ENCODE measurements around the gene RSPH6A. TPM values are rescaled to one million over a fixed set of nuclear protein-coding genes. Genes with fewer than 3 reads are reported as not detected.

The RSPH6A gene
- total RNA-seq, 1 donor from 2014 or later, result 0.23 TPM

- no peaks in the 10 kb centered on the region for H3K4me1 Mint-ChIP-seq (ENCODE audit: low read depth)
- H3K4me3 Mint-ChIP-seq (ENCODE audit: low read depth), result no peak overlapping the region
- H3K9me3 Mint-ChIP-seq, result no peaks in the 10 kb centered on the region
- no peaks in the 10 kb centered on the region for H3K27me3 Mint-ChIP-seq (ENCODE audit: low read depth)
- intact Hi-C loops (cut with micrococcal nuclease), result no loop called here
- no peak overlapping the region for H3K27ac Mint-ChIP-seq
- DNase-seq (ENCODE audit: low spot score), result no peak
- H3K36me3 Mint-ChIP-seq (ENCODE audit: low read depth), result peaks cover 74% of the 10 kb centered on the region
These were observed 32.6 kb upstream of the RSPH6A start for GRCh38 chr19:45847663-45848062.

GRCh38 chr19:45842198-45842597 lies 27.1 kb upstream of the RSPH6A start:
- peaks cover 83% of the 10 kb centered on the region for H3K36me3 Mint-ChIP-seq (ENCODE audit: low read depth)
- H3K27me3 Mint-ChIP-seq (ENCODE audit: low read depth), result no peaks in the 10 kb centered on the region
- intact Hi-C loops (cut with micrococcal nuclease), result no loop called here
- DNase-seq (ENCODE audit: low spot score), result no peak
- H3K4me3 Mint-ChIP-seq (ENCODE audit: low read depth), result no peak overlapping the region
- H3K9me3 Mint-ChIP-seq, result no peaks in the 10 kb centered on the region
- no peaks in the 10 kb centered on the region for H3K4me1 Mint-ChIP-seq (ENCODE audit: low read depth)
- H3K27ac Mint-ChIP-seq, result no peak overlapping the region

- intact Hi-C loops (cut with micrococcal nuclease), result no loop called here
- Mint-ChIP-seq H3K9me3 (no peaks in the 10 kb centered on the region), H3K36me3 (ENCODE audit: low read depth) (peaks cover 77% of the 10 kb centered on the region), H3K4me1 (ENCODE audit: low read depth) (no peaks in the 10 kb centered on the region), H3K27ac (no peak overlapping the region), H3K27me3 (ENCODE audit: low read depth) (no peaks in the 10 kb centered on the region), H3K4me3 (ENCODE audit: low read depth) (no peak overlapping the region)
- no peak for DNase-seq (ENCODE audit: low spot score)
These were observed 19.9 kb upstream of the RSPH6A start for GRCh38 chr19:45834970-45835369.

DNA sequence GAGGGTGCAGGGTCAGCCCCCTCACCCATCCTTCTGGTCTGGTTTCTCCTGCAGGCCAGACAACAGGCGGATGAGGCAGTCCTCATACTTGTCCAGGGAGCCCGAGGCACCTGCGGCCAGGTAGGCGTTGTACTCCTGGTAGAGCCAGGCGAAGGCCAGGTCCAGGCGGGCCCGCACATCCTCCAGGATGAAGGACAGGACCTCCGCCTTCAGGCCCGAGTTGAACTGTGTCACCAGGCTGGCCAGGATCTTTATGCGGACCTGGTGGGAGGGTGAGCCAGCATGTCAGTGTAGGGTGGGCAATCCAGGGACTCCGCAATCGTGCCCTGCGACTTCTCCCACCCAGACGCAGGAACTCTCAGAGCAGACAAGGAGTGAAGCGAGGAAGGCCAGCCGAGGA lies 13.8 kb upstream of the RSPH6A start:
- Mint-ChIP-seq H3K4me1 (ENCODE audit: low read depth) (peaks cover 2% of the 10 kb centered on the region), H3K4me3 (ENCODE audit: low read depth) (no peak overlapping the region), H3K27me3 (ENCODE audit: low read depth) (no peaks in the 10 kb centered on the region), H3K27ac (no peak overlapping the region), H3K36me3 (ENCODE audit: low read depth) (peaks cover 77% of the 10 kb centered on the region), H3K9me3 (no peaks in the 10 kb centered on the region)
- intact Hi-C loops (cut with micrococcal nuclease), result no loop called here
- no peak for DNase-seq (ENCODE audit: low spot score)

GRCh38 chr19:45828523-45828922 lies 13.4 kb upstream of the RSPH6A start:
- H3K9me3 Mint-ChIP-seq, result no peaks in the 10 kb centered on the region
- peaks cover 2% of the 10 kb centered on the region for H3K4me1 Mint-ChIP-seq (ENCODE audit: low read depth)
- no peak overlapping the region for H3K27ac Mint-ChIP-seq
- intact Hi-C loops (cut with micrococcal nuclease), result no loop called here
- no peaks in the 10 kb centered on the region for H3K27me3 Mint-ChIP-seq (ENCODE audit: low read depth)
- DNase-seq (ENCODE audit: low spot score), result no peak
- H3K4me3 Mint-ChIP-seq (ENCODE audit: low read depth), result no peak overlapping the region
- peaks cover 75% of the 10 kb centered on the region for H3K36me3 Mint-ChIP-seq (ENCODE audit: low read depth)

DNA sequence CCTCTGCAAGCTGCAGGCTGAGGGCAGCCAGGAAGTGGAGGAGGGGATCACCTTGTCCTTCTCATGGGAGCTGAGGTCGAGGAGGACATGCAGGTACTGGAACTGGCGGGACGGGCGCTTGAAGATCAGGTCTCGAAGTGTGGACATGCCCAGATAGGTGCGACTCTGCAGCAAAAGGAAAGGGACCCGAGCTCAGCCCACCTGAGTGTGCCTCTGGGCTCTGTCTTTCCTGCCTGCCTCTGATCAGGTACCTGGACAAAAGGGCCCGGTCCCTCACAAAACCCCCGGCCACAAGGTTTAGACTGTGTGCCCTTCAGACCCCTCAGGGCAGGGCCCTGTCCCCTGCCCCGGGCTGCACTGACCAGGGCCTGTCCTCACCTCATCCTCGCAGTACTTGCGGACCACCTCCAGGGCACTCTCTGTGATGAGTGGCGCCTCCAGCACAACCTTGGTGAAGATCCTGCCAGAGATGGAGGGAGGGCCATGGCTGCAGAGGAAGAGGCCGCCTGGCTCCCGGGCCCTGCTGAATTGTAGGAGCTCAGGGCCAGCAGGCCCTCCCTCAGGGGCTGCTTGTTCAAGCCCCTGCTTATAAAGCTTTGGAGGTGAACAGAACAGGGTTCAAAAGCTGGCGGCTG lies 12.5 kb upstream of the RSPH6A start:
- intact Hi-C loops (cut with micrococcal nuclease), result no loop called here
- H3K27ac Mint-ChIP-seq, result no peak overlapping the region
- peaks cover 2% of the 10 kb centered on the region for H3K4me1 Mint-ChIP-seq (ENCODE audit: low read depth)
- no peaks in the 10 kb centered on the region for H3K9me3 Mint-ChIP-seq
- no peak for DNase-seq (ENCODE audit: low spot score)
- no peaks in the 10 kb centered on the region for H3K27me3 Mint-ChIP-seq (ENCODE audit: low read depth)
- peaks cover 74% of the 10 kb centered on the region for H3K36me3 Mint-ChIP-seq (ENCODE audit: low read depth)
- no peak overlapping the region for H3K4me3 Mint-ChIP-seq (ENCODE audit: low read depth)

DNA sequence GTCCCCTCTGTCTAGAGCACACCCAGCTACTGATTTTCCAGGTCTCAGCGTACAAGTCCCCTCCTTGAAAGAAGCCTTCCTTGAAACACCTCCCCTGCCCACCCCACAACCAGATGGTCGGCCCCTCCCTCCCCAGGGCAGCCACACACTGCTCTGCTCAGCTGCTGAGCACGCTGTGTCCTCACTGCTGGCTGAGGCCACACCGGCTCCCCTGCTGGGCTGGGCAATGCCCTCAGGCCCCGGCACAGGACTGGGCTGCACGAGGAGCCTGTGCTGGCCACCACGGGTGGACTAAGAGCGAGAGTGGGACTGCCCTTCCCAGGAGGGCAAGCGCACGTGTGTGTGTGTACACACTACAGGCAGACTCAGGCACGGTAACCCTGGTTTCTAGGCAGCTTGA lies 11.8 kb upstream of the RSPH6A start:
- Mint-ChIP-seq H3K4me3 (ENCODE audit: low read depth) (no peak overlapping the region), H3K27ac (no peak overlapping the region), H3K27me3 (ENCODE audit: low read depth) (no peaks in the 10 kb centered on the region), H3K9me3 (no peaks in the 10 kb centered on the region), H3K36me3 (ENCODE audit: low read depth) (peaks cover 67% of the 10 kb centered on the region), H3K4me1 (ENCODE audit: low read depth) (peaks cover 2% of the 10 kb centered on the region)
- no peak for DNase-seq (ENCODE audit: low spot score)
- intact Hi-C loops (cut with micrococcal nuclease), result no loop called here

GRCh38 chr19:45825917-45826893 lies 11.1 kb upstream of the RSPH6A start:
- Mint-ChIP-seq H3K4me1 (ENCODE audit: low read depth) (peaks cover 2% of the 10 kb centered on the region), H3K36me3 (ENCODE audit: low read depth) (peaks cover 66% of the 10 kb centered on the region), H3K4me3 (ENCODE audit: low read depth) (no peak overlapping the region), H3K27me3 (ENCODE audit: low read depth) (no peaks in the 10 kb centered on the region), H3K27ac (no peak overlapping the region), H3K9me3 (no peaks in the 10 kb centered on the region)
- intact Hi-C loops (cut with micrococcal nuclease), result no loop called here
- DNase-seq (ENCODE audit: low spot score), result no peak

GRCh38 chr19:45825263-45825605 lies 10.1 kb upstream of the RSPH6A start:
- H3K27me3 Mint-ChIP-seq (ENCODE audit: low read depth), result no peaks in the 10 kb centered on the region
- no peak for DNase-seq (ENCODE audit: low spot score)
- H3K4me1 Mint-ChIP-seq (ENCODE audit: low read depth), result peaks cover 2% of the 10 kb centered on the region
- intact Hi-C loops (cut with micrococcal nuclease), result no loop called here
- peaks cover 60% of the 10 kb centered on the region for H3K36me3 Mint-ChIP-seq (ENCODE audit: low read depth)
- H3K9me3 Mint-ChIP-seq, result no peaks in the 10 kb centered on the region
- H3K4me3 Mint-ChIP-seq (ENCODE audit: low read depth), result no peak overlapping the region
- no peak overlapping the region for H3K27ac Mint-ChIP-seq

- DNase-seq (ENCODE audit: low spot score), result no peak
- Mint-ChIP-seq H3K9me3 (no peaks in the 10 kb centered on the region), H3K36me3 (ENCODE audit: low read depth) (peaks cover 57% of the 10 kb centered on the region), H3K27me3 (ENCODE audit: low read depth) (no peaks in the 10 kb centered on the region), H3K27ac (no peak overlapping the region), H3K4me3 (ENCODE audit: low read depth) (no peak overlapping the region), H3K4me1 (ENCODE audit: low read depth) (peaks cover 2% of the 10 kb centered on the region)
- intact Hi-C loops (cut with micrococcal nuclease), result no loop called here
These were observed 9.6 kb upstream of the RSPH6A start for GRCh38 chr19:45824531-45825262.

- intact Hi-C loops (cut with micrococcal nuclease), result no loop called here
- Mint-ChIP-seq H3K4me3 (ENCODE audit: low read depth) (no peak overlapping the region), H3K4me1 (ENCODE audit: low read depth) (peaks cover 2% of the 10 kb centered on the region), H3K27ac (no peak overlapping the region), H3K9me3 (no peaks in the 10 kb centered on the region), H3K36me3 (ENCODE audit: low read depth) (peaks cover 51% of the 10 kb centered on the region), H3K27me3 (ENCODE audit: low read depth) (no peaks in the 10 kb centered on the region)
- no peak for DNase-seq (ENCODE audit: low spot score)
These were observed 8.9 kb upstream of the RSPH6A start for GRCh38 chr19:45824041-45824471.

GRCh38 chr19:45823182-45823581 lies 8.1 kb upstream of the RSPH6A start:
- no peaks in the 10 kb centered on the region for H3K9me3 Mint-ChIP-seq
- intact Hi-C loops (cut with micrococcal nuclease), result no loop called here
- H3K27ac Mint-ChIP-seq, result no peak overlapping the region
- peaks cover 2% of the 10 kb centered on the region for H3K4me1 Mint-ChIP-seq (ENCODE audit: low read depth)
- peaks cover 46% of the 10 kb centered on the region for H3K36me3 Mint-ChIP-seq (ENCODE audit: low read depth)
- H3K27me3 Mint-ChIP-seq (ENCODE audit: low read depth), result no peaks in the 10 kb centered on the region
- no peak for DNase-seq (ENCODE audit: low spot score)
- H3K4me3 Mint-ChIP-seq (ENCODE audit: low read depth), result no peak overlapping the region

DNA sequence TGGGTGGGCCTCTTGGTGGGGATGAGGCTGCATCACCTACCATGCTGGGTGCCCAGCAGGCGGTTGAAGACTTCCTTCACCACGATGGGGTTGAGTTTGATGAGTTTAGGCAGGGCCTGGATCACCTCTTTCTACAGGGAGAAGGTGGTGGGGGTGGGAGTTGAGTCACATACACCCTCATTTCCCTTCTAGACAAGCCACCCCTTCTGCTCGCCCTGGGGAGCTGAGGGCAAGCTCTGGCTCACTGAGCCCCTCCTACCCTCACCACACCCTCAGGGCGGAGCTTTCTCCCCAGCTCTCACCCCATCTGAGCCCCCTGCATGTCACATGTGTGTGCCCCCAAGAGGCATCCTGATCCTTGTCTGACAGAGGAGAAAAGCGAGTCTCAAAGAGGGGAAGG lies 7.6 kb upstream of the RSPH6A start:
- Mint-ChIP-seq H3K27ac (no peak overlapping the region), H3K9me3 (no peaks in the 10 kb centered on the region), H3K27me3 (ENCODE audit: low read depth) (no peaks in the 10 kb centered on the region), H3K36me3 (ENCODE audit: low read depth) (peaks cover 42% of the 10 kb centered on the region), H3K4me1 (ENCODE audit: low read depth) (peaks cover 2% of the 10 kb centered on the region), H3K4me3 (ENCODE audit: low read depth) (no peak overlapping the region)
- intact Hi-C loops (cut with micrococcal nuclease), result no loop called here
- DNase-seq (ENCODE audit: low spot score), result no peak
